Measurements from ENCODE around the gene LMX1B.

- TF ChIP-seq CTCF (IDR thresholded peaks at IDR 0.05 in 2 of 3, conservative IDR thresholded peaks at IDR 0.05 in 1 of 3; ENCODE audit: borderline replicate concordance in 1 of 3, insufficient read depth in 1 of 3, low read depth in 2 of 3, low read length in 2 of 3), result no peak
- no peak for TF ChIP-seq RAD21 (IDR thresholded peaks at IDR 0.05; ENCODE audit: low read depth)
- TF ChIP-seq POLR2AphosphoS5 (IDR thresholded peaks at IDR 0.05; ENCODE audit: low read depth, low read length), result no peak
- no peak for TF ChIP-seq FOSL1 (IDR thresholded peaks at IDR 0.05; ENCODE audit: low read depth)
- no peak for TF ChIP-seq CEBPB (IDR thresholded peaks at IDR 0.05; ENCODE audit: low read depth)
- no peak for TF ChIP-seq ZFX (IDR thresholded peaks at IDR 0.05)
- TF ChIP-seq EZH2 (IDR thresholded peaks at IDR 0.05), result no peak
- TF ChIP-seq SP1 (IDR thresholded peaks at IDR 0.05; ENCODE audit: low read depth), result no peak
- TF ChIP-seq POLR2A (IDR thresholded peaks at IDR 0.05; ENCODE audit: borderline replicate concordance, extremely low read depth, insufficient read depth, insufficient read length), result no peak
Observed at GRCh38 chr9:126623314-126623666, 9.6 kb downstream of the LMX1B start.

Data from HCT116 (cell line).